Natural killer cell (primary cell): Measurements from ENCODE around the gene CDH23. TPM values are rescaled to one million over a fixed set of nuclear protein-coding genes. Genes with fewer than 3 reads are reported as not detected.

Experiments
- ATAC-seq, 3 donors: fragments of 150-1000 bp in 2 of 3; fragments of 200-7000 bp in 1 of 3; cut with Tn5 transposase; 1 replicate in 1 of 3; 2 replicates in 2 of 3; pipeline ENCODE4 v1.10.0; 2021; ENCODE audit warnings: mild to moderate bottlenecking in 2 of 3, moderate library complexity in 2 of 3
- DNase-seq, 2 donors: peaks; one replicate each; pipeline versions ENCODE4 v3.0.0 to v3.0.0-alpha.2; 2013 to 2021; ENCODE audit warnings: mixed read lengths in 1 of 2
- H3K27ac ChIP-seq: one replicate; pipeline ENCODE4 v1.5.1; 2013; ENCODE audit warnings: mild to moderate bottlenecking, low read length
- H3K27me3 ChIP-seq: one replicate; pipeline ENCODE4 v1.6.1; 2013; ENCODE audit warnings: low read length; ENCODE audit not compliant: control insufficient read depth, insufficient read depth
- H3K36me3 ChIP-seq: one replicate; pipeline ENCODE4 v1.6.1; 2013; ENCODE audit warnings: low read length; ENCODE audit not compliant: control insufficient read depth, insufficient read depth
- H3K4me1 ChIP-seq: one replicate; pipeline ENCODE4 v1.6.1; 2013; ENCODE audit warnings: low read length; ENCODE audit not compliant: control insufficient read depth, insufficient read depth
- H3K4me3 ChIP-seq: one replicate; pipeline ENCODE4 v1.5.1; 2013; ENCODE audit warnings: low read length
- H3K9me3 ChIP-seq: one replicate; pipeline ENCODE4 v1.6.1; 2013; ENCODE audit warnings: low read length; ENCODE audit not compliant: control insufficient read depth, insufficient read depth
- H3K27ac Mint-ChIP-seq, 2 donors: one replicate each; pipeline ENCODE4 v1.8.0; 2022; ENCODE audit warnings: mild to moderate bottlenecking in 2 of 2, mixed read lengths in 2 of 2, moderate library complexity in 1 of 2
- H3K27me3 Mint-ChIP-seq, 2 donors: one replicate each; pipeline ENCODE4 v1.8.0; 2022; ENCODE audit warnings: low read depth in 2 of 2, mixed read lengths in 2 of 2
- H3K36me3 Mint-ChIP-seq: one replicate; pipeline ENCODE4 v1.8.0; 2022; ENCODE audit warnings: mixed read lengths
- H3K4me1 Mint-ChIP-seq, 2 donors: one replicate each; pipeline ENCODE4 v1.8.0; 2022; ENCODE audit warnings: mixed read lengths in 2 of 2
- H3K4me3 Mint-ChIP-seq: one replicate; pipeline ENCODE4 v1.8.0; 2022; ENCODE audit warnings: mild to moderate bottlenecking, moderate library complexity, mixed read lengths
- H3K9me3 Mint-ChIP-seq, 2 donors: one replicate each; pipeline ENCODE4 v1.8.0; 2022; ENCODE audit warnings: mixed read lengths in 2 of 2
- WGBS: methylation state at CpG from one replicate; pipeline ENCODE4 v1.1.7; 2013; ENCODE audit warnings: missing lambda C conversion rate; ENCODE audit not compliant: insufficient coverage; 5-methylcytosine and 5-hydroxymethylcytosine counted together
- intact Hi-C: fragments of 100-400 bp; cut with micrococcal nuclease; formaldehyde crosslinking; loops from one replicate; pipeline ENCODE4 v1.14.2; 2022
- total RNA-seq, 4 donors: library from RNA; stranded (reverse); fragments of 120-200 nt in 1 of 4; gene quantifications; one replicate each; pipeline versions ENCODE4 v1.2.3 to v1.2.4, GENCODE V29; 2013 to 2022
- TF ChIP-seq, protein P1 (sequence below): fragments of 200-600 bp; IDR thresholded peaks from one replicate; pipeline ENCODE4 v1.8.0; 2022; ENCODE audit warnings: antibody characterized with exemption

Gene CDH23
- total RNA-seq, 3 donors from 2014 or later (not counting 1 experiment from before 2014, with no cell fraction given), result 1.2 to 6.0 (median 4.3) TPM

DNA sequence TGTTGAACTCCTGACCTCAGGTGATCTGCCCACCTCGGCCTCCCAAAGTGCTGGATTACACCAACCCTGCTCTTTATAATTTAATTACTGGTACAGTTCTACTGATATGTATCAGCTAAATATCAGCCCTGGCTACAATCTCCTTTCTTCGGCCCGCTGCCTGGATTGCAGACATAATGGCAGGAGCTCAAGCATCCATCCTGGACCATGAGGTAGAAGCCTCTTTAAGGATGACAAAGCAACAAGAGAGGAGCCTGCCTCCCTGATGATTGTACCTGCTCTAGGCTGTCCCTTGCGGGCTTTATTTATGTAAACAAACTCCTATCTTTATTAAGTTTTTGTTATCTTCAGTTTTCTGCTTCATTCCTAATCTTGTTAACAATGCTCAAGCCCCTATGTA, 459.9 kb downstream of the CDH23 start:
- Mint-ChIP-seq H3K36me3 (no peaks in the 10 kb centered on the region), H3K9me3 (no peaks in the 10 kb centered on the region), H3K4me3 (no peak overlapping the region), H3K27me3 (peaks cover 0 to 6% of the 10 kb centered on the region in 2 donors), H3K27ac (no peak overlapping the region), H3K4me1 (peaks cover 0 to under 1% of the 10 kb centered on the region in 2 donors)
- Histone ChIP-seq H3K27ac (no peak overlapping the region), H3K27me3 (no peaks in the 10 kb centered on the region), H3K9me3 (no peaks in the 10 kb centered on the region), H3K4me3 (no peak overlapping the region), H3K36me3 (no peaks in the 10 kb centered on the region), H3K4me1 (peaks cover 25% of the 10 kb centered on the region)
- DNase-seq (no peak), ATAC-seq (no peak)
- TF ChIP-seq, protein P1, sequence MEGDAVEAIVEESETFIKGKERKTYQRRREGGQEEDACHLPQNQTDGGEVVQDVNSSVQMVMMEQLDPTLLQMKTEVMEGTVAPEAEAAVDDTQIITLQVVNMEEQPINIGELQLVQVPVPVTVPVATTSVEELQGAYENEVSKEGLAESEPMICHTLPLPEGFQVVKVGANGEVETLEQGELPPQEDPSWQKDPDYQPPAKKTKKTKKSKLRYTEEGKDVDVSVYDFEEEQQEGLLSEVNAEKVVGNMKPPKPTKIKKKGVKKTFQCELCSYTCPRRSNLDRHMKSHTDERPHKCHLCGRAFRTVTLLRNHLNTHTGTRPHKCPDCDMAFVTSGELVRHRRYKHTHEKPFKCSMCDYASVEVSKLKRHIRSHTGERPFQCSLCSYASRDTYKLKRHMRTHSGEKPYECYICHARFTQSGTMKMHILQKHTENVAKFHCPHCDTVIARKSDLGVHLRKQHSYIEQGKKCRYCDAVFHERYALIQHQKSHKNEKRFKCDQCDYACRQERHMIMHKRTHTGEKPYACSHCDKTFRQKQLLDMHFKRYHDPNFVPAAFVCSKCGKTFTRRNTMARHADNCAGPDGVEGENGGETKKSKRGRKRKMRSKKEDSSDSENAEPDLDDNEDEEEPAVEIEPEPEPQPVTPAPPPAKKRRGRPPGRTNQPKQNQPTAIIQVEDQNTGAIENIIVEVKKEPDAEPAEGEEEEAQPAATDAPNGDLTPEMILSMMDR, result no peak
- intact Hi-C loops, result no loop called here
- 100% methylated on average over 4 of the region's 4 CpGs for WGBS

DNA sequence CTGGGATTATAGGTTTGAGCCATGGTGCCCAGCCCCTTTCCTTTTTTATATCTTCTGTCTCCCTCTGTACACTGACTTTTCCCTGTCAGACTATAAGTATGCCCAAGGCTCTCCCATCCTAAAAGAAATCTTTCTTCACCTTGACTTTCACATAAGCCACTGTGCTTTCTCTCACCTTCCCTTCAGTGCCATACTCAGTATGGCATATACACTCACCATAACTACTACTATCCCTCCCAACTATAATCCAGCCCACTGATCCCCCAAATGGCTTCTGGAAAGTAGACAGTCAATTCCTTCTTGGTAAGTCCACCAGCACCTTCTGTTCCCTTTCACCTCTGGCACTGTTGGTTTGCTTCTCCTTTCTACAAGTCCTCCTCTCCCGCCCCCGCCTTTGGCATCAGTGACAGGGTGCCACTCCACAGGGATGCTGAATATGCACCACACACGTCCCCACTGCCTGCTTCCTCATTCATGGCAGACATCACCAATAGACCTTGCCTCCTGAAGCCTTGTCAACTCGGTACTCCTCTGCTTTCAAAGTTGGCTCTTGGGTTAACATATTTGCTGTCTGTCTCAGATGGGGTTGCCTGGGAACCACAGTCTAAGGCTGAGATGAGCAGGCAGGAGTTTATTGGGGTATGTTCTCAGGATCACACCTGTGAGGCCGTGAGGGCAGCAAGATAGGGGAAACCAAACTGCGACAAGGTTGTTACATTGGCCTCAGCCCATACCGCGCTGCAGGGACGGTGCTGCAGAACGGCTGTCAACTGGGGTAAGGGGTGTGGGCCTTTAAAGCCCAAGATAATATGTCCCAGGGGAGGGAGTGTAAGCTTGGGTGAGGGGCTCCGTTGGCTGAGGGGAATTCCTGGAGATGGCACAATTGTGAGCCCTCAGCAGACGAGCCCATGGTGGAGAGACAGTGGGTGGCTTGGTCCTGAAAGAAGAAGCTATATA, 461.5 kb downstream of the CDH23 start:
- H3K4me1 ChIP-seq, result peaks cover 15% of the 10 kb centered on the region
- no peaks in the 10 kb centered on the region for H3K9me3 ChIP-seq
- H3K4me3 ChIP-seq, result no peak overlapping the region
- no peaks in the 10 kb centered on the region for H3K36me3 ChIP-seq
- TF ChIP-seq, protein P1, result no peak
- Mint-ChIP-seq H3K9me3 (no peaks in the 10 kb centered on the region), H3K4me1 (no peaks in the 10 kb centered on the region), H3K27ac (no peak overlapping the region), H3K27me3 (peaks cover 0 to 6% of the 10 kb centered on the region in 2 donors), H3K4me3 (no peak overlapping the region), H3K36me3 (no peaks in the 10 kb centered on the region)
- H3K27me3 ChIP-seq, result no peaks in the 10 kb centered on the region
- WGBS, result 84% methylated on average over 12 of the region's 12 CpGs
- ATAC-seq (peak in 1 of 3 donors; percentile 39), DNase-seq (no peak)
- intact Hi-C loops, result no loop called here
- no peak overlapping the region for H3K27ac ChIP-seq

DNA sequence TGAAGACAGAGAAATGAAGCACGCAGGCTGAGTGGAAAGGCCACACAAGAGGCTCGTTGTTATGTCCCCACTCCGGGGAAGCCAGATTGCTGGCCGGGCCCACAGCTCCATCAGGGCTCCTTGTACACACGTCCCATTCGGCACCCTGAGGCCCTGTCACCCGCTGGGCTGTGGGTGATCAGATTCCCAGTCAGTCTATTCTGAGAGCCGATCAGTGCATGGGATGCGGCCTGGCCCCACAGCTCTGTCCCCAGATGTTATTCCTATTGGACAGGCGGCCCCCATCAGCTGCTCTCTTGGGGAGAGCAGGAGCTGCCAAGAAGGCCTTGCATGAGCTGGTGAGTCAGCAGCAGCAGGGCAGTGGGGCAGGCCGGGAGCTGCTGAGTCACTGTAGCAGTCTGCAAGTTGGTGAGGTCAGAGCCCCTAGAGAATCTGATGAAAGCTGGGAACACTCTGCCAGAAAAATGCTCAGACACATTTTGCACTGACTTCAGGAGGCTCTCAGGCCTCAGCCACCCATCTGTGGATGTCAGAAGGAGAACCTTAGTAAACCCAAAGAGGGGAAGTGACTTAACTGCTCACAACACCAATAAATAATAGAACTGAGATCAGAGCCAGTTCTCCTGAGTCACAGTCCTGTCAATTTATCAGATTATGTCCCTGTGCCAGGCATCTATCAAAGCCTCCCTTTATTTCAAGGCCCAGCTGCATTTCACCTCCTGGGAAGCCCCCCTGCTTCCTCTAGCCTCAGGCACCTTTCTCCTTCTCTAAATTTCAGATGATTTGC, 463.7 kb downstream of the CDH23 start:
- ATAC-seq (peak; percentile 45 to 75 (median 55)), DNase-seq (no peak)
- H3K27ac ChIP-seq, result no peak overlapping the region
- no peaks in the 10 kb centered on the region for H3K36me3 ChIP-seq
- H3K27me3 ChIP-seq, result no peaks in the 10 kb centered on the region
- intact Hi-C loops, result no loop called here
- H3K4me3 ChIP-seq, result no peak overlapping the region
- peaks cover 15% of the 10 kb centered on the region for H3K4me1 ChIP-seq
- Mint-ChIP-seq H3K27ac (no peak overlapping the region), H3K36me3 (no peaks in the 10 kb centered on the region), H3K4me3 (no peak overlapping the region), H3K9me3 (no peaks in the 10 kb centered on the region), H3K27me3 (peaks cover 0 to 6% of the 10 kb centered on the region in 2 donors), H3K4me1 (no peaks in the 10 kb centered on the region)
- 72% methylated on average over 11 of the region's 11 CpGs for WGBS
- no peaks in the 10 kb centered on the region for H3K9me3 ChIP-seq
- TF ChIP-seq, protein P1, result no peak
